GM12864 (cell line): ENCODE results near the gene FALEC.
A peak's percentile ranks its signal among the peaks of the same experiment; 100 is the strongest.

Source experiments
- DNase-seq: peaks from one replicate; pipeline ENCODE4 v3.0.0-alpha.2; 2011; ENCODE audit warnings: low read depth
- H3K4me3 ChIP-seq: 2 replicates; pipeline ENCODE4 v1.5.1; 2011; ENCODE audit warnings: mild to moderate bottlenecking, low read depth, low read length, control low read depth
- TF ChIP-seq, protein P1 (sequence below): IDR thresholded peaks from 2 replicates; pipeline ENCODE4 v1.5.1; 2011; ENCODE audit warnings: low read depth, mild to moderate bottlenecking, moderate library complexity, low read length, control low read depth, inconsistent platforms; ENCODE audit errors: missing control alignments

FALEC gene

DNA sequence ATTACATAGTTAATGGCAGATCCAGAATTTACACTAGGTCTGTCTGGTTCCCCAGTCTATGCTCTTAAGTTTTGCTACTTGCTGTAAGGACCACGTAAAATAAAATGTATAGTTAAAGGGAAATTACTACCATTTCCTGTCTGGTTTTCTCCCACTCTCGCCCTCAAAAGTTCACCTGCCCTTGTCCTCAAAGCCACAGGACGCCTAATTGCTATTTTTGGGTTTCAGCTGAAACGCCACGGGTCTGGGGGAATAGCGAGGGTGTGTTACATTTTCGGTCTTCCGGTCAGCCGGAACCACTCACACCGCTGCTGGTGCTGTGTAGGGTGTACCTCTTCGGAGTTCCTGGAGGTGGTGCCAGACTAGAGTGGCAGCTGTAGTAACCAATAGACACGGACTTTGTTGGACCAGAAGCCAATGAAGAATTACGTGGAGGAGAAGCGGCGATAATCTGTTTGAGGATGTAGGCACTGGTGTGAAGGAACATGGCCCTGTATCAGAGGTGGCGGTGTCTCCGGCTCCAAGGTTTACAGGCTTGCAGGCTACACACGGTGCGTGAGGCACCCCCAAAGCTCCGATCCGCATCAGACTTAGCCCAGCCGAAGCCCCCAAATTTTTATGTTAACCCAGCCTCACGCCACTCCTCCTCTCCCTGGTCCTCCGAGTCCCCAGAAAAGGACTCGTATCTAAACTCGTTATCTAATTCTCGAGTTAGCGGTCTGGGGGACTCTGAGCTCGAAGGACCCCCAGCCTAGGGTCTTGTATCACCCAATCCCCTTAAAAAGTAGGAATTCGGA lies 28.4 kb upstream of the FALEC start, which contains the start of gene TARS2:
TARS2 (plus strand) TSS at position 454 of the 797 bp plus-strand sequence; CDS start at position 486, 32 bp downstream.
- TF ChIP-seq, protein P1, sequence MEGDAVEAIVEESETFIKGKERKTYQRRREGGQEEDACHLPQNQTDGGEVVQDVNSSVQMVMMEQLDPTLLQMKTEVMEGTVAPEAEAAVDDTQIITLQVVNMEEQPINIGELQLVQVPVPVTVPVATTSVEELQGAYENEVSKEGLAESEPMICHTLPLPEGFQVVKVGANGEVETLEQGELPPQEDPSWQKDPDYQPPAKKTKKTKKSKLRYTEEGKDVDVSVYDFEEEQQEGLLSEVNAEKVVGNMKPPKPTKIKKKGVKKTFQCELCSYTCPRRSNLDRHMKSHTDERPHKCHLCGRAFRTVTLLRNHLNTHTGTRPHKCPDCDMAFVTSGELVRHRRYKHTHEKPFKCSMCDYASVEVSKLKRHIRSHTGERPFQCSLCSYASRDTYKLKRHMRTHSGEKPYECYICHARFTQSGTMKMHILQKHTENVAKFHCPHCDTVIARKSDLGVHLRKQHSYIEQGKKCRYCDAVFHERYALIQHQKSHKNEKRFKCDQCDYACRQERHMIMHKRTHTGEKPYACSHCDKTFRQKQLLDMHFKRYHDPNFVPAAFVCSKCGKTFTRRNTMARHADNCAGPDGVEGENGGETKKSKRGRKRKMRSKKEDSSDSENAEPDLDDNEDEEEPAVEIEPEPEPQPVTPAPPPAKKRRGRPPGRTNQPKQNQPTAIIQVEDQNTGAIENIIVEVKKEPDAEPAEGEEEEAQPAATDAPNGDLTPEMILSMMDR = no peak
- peak; percentile 99 for DNase-seq

DNA sequence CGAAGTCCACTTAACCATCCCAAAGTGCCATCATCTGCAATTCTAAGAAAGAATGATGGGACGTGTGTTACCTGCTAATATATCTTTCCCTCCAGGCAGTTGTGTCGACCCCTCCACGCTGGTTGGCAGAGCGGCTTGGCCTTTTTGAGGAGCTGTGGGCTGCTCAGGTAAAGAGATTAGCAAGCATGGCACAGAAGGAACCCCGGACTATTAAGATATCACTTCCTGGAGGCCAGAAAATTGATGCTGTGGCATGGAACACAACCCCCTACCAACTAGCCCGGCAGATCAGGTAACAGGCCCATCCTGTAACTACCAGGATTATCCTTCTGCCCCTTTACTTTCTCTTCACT lies 27.8 kb upstream of the FALEC start:
- peak overlapping the region; percentile 91 for H3K4me3 ChIP-seq
- no peak for DNase-seq
- TF ChIP-seq, protein P1 = no peak

More for the DNA sequence above, 28.4 kb upstream of the FALEC start, which contains the start of gene TARS2:
- peak within 1 kb of the TSS; percentile 91 for H3K4me3 ChIP-seq

DNA sequence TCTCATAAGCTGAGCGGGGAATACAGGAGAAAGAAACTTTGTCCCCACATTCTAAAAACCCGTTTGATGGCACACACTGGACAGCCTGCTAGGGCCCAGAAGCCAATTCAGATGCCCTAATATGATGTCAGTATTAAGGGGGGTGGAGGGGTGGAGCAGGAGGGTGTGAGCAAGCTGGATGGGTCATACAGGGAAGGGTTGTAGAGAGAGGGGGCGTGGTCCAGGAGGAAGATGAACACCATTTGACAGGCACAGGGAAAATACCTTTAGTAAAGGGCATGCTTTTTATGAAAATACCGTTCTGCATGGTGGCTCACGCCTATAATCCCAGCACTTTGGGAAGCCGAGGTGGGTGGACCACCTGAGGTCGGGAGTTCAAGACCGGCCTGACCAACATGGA lies 22.4 kb upstream of the FALEC start:
- TF ChIP-seq, protein P1 = no peak
- no peak for DNase-seq
- no peak overlapping the region for H3K4me3 ChIP-seq

DNA sequence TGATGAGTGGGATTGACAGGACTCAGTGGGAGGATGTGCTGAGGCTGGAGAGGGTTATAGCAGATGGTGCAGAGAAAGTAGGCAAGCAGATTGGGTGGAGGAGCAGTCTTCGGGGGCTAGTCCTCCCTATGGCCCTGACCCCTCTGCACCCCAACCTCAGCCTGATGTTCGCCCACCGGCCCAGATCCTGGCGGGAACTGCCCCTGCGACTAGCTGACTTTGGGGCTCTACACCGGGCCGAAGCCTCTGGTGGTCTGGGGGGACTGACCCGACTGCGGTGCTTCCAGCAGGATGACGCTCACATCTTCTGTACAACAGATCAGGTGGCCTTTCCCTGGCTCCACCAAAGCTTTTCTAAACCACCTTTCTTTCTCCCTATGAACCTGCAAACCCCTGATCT lies 17.2 kb upstream of the FALEC start:
- DNase-seq = no peak
- H3K4me3 ChIP-seq = no peak overlapping the region
- TF ChIP-seq, protein P1 = no peak

DNA sequence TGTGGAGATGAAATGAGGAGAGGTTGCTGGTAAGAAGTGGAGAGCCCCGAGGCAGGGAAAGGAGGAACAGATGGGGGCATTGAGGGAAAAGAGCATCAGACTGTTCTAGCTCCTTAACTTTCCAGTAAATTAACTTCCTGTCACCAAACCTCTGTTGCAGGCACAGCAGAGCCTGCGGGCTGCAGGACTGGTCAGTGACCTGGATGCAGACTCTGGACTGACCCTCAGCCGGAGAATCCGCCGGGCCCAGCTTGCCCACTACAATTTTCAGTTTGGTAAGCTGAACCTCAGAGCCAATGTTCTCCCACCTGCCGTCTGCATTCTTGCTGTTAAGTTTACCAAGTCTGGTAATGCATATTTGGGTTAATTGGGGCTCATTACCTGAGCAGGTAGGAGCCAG lies 10.1 kb upstream of the FALEC start:
- H3K4me3 ChIP-seq = no peak overlapping the region
- TF ChIP-seq, protein P1 = no peak
- DNase-seq = no peak

DNA sequence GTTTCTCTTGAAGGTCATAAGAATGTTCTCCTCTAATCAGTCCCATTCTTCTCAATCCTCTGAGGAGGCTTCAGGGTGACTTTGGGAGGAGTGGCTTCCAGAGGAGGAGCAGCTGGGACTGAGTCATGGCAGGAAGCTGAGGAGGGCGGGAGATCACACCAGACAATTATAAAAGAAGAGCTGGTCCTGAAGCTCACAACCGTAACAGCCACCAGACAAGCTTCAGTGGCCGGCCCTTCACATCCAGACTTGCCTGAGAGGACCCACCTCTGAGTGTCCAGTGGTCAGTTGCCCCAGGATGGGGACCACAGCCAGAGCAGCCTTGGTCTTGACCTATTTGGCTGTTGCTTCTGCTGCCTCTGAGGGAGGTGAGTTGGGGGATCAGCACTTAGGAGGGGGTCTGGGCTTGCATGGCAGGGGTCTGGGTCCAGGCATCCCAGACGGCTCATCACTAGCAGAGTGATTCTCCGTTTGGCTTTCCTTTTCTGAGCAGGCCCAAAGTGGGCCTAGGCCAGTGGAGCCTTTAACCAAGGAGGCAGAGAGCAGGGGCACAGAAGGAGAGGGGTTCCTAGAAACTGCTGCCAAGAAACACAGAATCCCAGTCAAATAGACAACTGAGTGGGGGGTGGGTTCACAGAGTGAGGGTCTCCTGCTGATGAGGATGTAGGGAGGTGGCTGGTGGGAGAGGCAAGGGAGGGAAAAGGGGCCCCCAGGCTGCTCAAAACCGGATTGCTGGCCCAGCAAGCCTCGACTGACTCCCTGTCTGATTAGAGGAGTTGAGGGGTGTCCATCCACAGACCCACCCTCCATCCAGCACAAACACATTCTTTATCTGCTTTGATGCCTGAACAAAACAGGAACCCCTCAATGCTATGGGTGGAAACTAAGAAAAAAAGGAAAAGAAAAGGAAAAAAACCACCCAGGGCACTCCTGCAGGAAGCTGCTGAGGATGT lies 7.4 kb upstream of the FALEC start, which contains the start of gene ECM1:
ECM1 (plus strand) TSS at position 198 of the 953 bp plus-strand sequence; CDS start at position 299, 101 bp downstream.
- no peak within 1 kb of the TSS for H3K4me3 ChIP-seq
- TF ChIP-seq, protein P1 = no peak
- DNase-seq = no peak
